Brain pericyte (primary cell): ENCODE data around the gene PCP4L1.
"Not testable (repeated sequence)": the region's sequence is repeated elsewhere in the genome, so short reads cannot be mapped to it uniquely, and the experiment has no call there.

Source experiments
- DNase-seq: peaks from one replicate; pipeline ENCODE4 v3.0.0-alpha.2; 2012; ENCODE audit warnings: low read depth, low spot score

The PCP4L1 gene

DNA sequence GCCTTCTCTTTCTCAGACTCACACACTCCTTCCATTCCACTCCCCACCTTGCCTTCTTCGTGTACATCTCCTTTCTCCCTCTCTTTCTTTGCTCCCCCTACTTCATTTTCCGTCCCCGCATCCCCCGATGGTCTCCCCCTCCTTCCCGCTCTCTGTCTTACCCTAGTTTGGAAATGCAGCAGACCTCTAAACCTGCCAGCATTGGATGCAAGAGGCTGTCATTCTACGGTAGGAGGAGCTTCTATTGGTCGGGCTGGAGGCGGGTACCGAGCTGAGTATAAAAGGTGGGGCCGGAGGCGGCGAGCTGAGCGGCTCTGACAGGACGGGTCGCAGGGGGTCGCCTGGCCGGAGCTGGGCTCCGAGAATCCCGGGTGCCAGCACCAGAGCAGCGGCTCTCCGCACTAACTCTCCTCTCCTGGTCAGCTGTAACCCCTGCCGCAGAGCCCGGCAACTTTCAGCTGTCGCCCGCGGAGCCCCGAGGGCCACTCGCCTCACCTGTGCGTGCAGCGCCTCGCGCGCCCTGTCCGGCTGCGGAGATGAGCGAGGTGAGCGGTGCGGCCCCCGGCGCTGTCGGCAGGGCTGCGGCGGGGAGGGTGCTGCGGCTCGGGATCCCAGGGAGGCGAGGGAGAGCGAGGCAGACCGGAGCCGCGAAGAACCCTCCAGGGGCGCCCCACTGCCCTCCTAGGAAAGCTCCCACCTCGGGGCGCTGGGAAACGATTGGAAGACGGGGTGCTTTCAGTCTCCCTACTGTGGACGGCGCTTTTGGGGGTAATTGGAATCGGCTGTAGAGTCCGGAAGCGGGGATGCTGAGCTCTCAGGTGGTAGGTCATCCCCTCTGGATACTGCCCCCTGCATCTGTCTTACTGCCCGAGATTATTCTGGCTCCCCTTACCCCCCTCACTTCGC is at the start of gene PCP4L1:
TSS of gene PCP4L1 (plus strand) at position 307 of the 906 bp plus-strand sequence. CDS start at position 537, 230 bp downstream.
- DNase-seq: peak; percentile 20

DNA sequence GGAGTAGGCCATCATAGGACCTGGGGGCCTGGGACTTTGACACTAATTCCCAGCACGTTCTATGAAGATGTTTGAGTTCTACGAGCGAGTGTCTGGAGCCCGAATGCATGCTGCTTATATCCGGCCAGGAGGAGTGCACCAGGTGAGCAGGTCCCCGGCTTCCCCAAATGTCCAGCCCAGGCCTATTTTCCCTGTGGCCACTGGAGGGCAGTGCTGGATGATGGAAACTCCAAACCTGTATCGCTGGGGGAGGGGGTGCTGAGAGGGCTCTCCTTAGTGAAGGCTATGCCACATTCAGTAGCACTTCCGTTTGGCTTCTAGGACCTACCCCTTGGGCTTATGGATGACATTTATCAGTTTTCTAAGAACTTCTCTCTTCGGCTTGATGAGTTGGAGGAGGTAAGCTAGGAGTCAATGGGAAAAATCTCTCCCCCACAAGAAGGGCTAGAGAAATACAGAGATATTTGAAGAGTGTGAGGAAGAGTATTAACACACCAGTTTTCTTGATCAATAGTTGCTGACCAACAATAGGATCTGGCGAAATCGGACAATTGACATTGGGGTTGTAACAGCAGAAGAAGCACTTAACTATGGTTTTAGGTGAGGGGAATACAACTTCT is 48.6 kb upstream of the PCP4L1 start:
- no peak for DNase-seq

DNA sequence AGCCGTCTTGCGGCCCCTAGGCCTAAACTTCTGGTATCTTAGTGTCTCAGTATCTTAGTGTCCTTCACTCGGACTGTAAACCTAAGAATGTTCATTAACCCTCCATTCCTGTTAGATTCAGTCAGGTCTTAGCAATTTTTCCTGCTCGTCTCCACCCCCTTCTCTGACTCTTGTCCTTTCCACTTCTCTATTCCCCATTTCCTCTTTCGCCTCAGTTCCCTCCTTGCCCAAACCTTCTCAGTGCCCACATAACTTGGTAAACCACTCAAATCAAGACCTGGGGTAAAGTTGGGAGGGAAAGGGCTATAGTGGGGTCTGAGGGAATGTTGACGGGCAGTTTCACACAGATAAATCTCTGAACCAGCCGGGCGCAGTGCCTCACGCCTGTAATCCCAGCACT is 44.2 kb upstream of the PCP4L1 start:
- DNase-seq: no peak

DNA sequence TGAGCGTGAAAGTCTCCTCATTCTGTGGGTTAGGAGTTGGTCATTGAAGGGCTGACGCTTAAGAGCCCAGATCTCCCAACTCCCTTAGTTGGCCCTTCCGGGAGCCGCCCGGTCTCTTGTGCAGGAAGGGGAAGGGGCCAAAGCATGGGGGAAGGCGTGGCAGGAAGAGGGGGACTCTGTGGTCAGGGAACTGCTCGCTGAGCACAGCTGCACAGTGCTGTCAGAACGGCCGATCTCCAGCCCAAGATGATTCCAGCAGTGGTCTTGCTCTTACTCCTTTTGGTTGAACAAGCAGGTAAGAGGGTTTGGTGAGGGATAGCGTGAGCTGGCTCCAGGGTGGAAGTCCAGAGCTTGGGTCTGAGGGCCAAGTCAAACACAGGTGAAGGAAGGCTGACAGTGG is 43.5 kb upstream of the PCP4L1 start, which contains the start of gene FCER1G:
TSS of gene FCER1G (plus strand) at position 220 of the 400 bp plus-strand sequence. CDS start at position 247, 27 bp downstream.
- DNase-seq: no peak

DNA sequence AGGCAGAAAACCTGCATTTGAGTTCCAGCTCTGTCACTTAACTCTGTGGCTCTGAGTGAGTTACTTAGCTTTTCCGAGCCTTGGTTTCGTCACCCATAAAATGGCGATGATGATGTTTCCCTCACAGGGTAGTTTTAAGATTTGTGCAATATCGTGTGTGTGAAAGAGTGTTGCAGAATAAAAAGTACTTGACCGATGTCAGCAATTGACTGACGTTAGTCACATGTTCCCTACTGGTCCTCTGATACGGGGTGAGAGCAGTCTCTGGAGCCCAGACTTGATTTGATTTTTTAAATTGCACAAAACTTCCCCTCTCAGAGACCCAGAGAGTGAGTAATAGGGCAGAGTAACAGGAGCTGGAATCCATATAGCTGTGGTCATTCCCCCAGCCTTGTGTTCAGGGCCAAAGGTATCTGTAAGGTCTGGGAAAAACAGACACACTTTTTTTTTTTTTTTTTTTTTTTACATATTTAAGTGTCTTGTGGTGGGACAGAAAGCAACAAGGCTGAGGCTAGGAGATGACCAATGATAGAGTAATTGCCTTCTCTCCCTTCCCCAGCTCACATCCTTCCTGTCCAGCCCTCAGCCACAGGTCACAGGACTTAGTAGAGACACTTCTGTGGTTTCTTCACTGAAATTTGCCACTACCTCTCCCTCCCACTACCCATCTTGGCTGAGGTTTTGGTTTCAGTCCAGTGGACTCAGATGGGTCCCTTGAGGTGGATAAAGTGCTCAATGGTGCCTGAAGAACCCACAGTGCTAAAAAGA is 41.4 kb upstream of the PCP4L1 start:
- DNase-seq: no peak

DNA sequence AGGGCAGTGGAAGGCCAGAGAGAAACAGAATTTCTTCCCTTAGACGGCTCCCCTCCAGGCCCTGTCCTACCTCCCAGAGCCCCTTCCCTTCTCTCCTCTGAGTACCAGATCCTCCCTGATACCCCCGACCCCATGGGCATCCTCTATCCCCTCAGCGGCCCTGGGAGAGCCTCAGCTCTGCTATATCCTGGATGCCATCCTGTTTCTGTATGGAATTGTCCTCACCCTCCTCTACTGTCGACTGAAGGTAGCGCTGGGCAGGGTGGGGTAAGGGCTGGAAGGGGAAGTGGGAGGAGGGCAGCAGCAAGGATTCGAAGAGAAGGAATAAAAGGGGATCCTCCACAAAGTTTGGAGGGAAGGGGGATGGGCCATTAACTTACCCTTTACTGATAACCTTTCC is 40.7 kb upstream of the PCP4L1 start:
- no peak for DNase-seq

DNA sequence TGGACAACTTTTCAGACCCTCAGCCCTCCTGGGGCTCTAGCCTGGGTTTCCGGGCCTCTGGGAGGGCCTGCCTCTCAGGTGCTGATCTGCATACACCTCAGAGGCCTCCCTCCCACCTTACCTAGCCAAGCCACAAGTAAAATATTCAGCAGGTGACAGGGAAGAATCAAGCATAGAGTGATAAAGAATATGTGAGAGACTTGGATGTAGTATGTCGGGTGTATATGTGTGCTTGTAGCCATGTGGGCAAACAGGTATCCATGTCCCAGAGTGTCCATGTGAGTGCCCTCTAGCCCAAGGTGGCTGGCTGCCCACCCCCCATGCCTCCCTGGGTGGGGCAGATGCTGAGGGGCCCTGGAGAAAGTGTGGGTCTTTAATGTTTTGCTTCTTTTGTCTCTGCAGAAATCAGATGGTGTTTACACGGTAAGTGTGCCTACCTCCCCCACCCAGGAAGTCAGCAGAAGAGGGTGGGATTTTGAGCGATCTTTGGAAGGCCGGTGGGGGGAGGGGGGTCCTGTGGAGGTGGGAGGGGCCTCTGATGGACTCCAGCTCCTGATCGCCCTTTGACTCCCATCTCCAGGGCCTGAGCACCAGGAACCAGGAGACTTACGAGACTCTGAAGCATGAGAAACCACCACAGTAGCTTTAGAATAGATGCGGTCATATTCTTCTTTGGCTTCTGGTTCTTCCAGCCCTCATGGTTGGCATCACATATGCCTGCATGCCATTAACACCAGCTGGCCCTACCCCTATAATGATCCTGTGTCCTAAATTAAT is 40.1 kb upstream of the PCP4L1 start:
- DNase-seq: no peak

DNA sequence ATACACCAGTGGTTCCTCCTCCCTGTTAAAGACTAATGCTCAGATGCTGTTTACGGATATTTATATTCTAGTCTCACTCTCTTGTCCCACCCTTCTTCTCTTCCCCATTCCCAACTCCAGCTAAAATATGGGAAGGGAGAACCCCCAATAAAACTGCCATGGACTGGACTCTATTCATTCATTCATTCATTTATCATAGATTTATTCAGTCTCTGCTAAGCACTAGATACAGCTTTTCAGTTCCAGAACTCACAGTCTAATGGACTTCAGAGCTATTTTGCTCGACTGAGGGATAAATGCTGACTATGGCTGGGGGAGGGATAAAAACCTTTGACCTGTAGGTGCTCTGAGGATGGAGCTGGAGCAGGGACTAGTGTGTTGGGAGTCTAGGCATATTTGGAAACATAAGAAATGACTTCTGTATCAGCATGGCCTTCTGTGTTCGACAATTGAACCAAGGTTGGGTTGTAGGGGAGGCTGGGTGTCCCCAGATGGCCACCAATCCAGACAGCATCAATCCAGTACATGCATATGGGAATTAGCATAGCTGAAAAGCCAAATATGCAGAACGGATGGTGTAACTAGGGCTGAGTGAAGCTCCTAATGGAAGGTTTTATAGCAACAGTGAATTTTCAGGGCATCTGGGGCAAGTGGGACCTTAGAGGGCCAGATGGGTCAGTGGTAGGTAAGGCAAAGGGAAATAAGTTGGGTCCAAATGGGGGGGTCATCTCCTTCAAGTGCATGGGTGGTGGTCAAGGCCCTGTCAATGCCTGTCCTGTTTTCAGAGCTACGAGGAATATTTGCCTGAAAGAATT is 39.3 kb upstream of the PCP4L1 start:
- no peak for DNase-seq

DNA sequence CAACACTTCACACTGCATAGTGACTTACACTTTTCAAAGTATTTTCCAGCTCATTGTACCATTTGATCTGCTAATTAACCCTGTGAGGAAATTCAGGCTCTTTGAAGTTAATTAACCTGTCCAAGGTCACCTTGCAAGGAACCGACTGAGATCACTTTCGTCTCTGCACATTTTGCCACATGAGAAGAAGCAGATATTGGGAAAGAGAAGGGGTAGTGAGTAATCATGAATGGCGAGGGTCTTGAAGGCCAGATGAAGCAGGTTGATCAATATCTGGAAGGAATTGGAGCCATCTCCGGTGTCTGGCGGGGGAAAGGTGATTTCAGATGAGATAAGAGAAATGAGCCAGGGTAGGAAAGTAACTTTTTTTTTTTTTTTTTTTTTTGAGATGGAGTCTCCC is 38.5 kb upstream of the PCP4L1 start:
- no peak for DNase-seq

DNA sequence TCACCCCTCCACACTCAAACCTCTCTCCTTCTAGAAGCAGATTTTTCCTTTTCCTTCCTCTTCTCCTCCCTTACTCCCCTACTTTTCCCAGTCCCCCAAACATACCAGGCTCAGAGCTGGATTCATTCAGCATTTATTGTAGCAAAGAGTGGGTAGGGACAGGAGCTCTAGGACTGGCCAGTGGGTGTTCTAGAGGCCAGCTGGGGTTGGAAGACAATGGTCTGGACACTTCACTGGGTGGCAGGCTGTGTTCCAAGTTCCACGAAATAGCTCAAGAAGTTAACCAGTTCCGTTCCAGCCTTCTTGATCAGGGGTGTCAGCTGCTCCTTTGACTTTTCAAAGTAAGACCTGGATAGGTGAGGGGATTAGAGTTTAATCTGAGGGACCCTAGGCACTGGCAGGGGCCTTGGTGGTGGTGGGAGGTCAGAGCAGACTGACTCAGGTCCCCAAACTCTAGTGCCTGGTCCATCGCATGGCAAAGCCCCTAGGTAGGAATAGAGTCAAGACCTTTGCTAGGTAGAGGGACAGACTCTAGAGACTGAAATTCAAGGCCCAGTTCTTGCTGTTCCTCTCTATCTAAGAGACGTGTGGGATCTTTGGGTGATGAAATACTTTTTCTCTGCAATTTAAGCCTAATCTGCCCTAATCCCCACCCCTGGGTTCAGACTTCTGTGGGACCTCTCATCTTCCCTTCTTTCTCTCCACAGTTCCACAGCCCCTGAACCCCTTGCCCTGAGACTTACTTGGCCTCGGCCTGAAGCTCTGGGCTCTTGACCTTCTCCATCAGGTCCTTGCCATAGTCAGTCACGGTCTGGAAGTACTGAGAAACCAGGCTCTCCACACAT is 36.1 kb upstream of the PCP4L1 start:
- no peak for DNase-seq

DNA sequence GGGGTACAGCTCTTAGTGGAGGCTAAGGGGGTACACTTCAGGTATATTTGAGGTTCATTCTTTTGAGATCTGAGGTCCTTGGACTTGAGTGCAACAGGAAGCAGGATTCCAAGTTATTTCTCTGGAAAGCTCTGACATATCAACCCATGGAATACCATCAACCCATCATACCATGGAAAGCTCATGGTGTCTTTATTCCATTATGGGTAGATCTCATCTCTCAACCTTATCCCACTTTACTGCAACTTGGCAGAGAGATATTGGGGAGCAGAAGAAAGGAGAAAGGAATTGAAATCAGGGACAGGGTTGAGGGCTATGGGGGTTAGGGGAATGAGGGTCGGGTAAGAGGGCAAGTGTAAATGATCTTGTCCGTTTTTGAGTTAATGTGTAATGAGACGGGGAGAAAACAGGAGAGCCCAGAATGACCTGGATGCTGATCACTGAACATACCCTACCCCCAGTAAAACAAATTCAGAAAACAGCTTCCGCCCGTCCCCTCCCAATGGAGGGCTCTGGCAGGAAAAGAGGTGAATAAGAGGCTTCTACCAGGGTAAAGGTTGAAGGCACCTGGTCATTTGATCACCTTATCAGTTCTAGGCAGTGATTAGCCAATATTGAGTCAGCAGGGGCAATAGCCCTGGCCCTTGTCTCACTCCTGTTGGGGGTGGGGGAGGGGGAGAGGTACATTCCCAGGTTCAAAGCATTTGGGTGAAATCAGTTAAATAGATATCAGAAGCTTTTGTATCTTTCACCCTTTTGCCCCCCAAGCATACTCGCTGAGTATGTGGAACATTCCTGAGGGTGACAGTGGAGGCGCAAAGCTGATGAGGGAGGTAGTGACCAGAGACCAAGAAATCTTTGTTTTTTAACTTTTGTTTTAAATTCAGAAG is 34.5 kb upstream of the PCP4L1 start:
- DNase-seq: no peak

DNA sequence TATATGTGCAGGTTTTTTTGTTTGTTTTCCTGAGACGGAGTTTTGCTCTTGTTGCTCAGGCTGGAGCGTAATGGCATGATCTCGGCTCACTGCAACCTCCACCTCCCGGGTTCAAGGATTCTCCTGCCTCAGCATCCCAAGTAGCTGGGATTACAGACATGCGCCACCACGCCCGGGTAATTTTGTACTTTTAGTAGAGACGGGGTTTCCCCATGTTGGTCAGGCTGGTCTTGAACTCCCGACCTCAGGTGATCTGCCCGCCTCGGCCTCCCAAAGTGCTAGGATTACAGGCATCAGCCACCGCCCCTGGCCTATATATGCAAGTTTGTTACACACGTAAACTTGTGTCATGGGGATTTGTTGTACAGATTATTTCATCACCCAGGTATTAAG is 33.9 kb upstream of the PCP4L1 start:
- DNase-seq: not testable (repeated sequence)

DNA sequence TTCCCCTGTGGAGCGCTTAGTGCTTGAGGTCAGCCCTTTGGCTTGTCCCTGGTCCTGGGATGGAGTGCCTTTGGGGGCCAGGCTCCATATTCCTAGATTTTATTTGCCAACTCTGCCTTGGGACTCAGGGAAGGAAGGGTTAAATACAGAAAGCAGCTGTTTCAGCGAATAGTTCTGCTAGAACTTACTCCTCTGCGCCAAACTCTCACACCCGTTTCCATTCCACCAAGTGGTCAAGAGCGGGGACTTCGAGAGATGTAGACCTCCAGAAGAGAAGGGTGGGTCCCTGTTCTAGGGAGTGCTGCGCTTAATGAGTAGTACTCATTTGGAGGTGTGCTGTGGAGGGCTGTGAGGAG is 33.4 kb upstream of the PCP4L1 start:
- no peak for DNase-seq

DNA sequence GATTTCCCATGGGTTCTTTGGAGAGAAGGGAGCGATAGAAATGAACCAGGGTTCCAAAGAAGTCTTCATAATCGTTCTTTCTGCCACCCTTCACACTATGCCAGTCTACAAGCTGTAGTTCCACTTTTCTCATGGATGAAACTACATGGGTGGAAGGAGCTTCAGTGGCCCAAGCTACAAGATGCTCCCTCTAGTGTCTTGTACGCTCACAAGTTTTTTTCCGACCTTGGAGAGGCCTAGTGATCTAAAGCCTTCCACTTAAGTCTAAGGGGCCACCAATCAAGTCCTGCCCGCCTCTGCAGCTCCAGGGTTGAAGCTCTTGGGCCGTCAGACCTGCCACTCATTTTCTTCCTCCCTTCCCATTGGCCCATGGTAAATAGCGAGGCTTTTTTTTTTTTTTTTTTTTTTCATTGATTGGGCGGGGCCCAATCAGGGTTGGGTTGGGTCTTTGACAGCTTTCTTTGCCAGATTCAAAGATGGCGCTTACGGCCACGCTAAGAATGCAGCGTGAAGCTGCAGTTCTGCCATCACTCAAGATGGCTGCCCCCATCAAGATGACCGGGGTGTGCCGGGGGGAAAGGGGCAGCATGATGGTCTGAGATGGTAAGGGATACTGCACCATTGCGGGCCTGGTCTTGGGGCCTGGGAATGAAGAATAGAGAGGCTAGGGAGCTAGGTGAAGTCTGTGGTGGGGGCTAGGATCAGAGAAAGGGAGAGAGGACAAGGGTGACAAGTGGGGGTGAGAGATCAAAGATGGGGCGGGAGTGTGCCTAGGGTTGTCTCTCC is 32.8 kb upstream of the PCP4L1 start, which contains the start of gene TOMM40L:
TSS of gene TOMM40L (plus strand) at position 527 of the 786 bp plus-strand sequence. CDS start 430 bp downstream, outside the sequence.
- DNase-seq: peak; percentile 98

DNA sequence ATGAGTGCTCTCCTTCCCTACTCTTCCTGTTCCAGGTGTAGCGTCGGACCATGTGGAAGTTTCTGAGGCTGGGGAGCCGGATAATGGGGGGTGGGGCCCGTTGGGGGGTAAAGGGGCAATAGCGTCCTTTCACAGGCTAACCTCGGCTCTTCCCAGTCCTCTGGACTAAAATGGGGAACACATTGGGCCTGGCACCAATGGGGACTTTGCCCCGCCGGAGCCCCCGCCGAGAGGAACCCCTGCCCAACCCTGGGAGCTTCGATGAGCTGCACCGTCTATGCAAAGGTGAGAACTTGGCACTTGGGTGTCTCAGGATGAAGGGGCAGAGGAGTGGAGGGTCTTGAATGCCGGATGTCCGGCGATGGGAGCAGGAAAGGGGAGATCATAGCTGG is 32.2 kb upstream of the PCP4L1 start:
- no peak for DNase-seq

DNA sequence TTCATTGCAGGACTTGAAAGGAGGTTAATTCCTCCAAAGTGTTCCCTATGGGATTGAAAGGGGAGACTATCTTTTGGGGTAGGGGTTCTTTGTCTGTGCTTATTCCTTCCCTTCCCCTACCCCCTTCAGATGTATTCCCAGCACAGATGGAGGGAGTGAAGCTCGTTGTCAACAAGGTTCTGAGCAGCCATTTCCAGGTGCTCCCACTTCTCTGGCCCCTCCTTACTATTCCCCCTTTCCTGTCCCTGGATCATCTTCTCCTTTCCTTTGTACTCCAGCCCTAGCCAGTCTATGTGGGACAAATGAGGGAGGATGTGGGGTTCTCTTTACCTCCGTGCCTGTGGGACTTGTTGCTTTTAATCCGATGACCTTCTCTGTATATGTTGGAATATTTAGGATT is 31.8 kb upstream of the PCP4L1 start:
- DNase-seq: no peak

DNA sequence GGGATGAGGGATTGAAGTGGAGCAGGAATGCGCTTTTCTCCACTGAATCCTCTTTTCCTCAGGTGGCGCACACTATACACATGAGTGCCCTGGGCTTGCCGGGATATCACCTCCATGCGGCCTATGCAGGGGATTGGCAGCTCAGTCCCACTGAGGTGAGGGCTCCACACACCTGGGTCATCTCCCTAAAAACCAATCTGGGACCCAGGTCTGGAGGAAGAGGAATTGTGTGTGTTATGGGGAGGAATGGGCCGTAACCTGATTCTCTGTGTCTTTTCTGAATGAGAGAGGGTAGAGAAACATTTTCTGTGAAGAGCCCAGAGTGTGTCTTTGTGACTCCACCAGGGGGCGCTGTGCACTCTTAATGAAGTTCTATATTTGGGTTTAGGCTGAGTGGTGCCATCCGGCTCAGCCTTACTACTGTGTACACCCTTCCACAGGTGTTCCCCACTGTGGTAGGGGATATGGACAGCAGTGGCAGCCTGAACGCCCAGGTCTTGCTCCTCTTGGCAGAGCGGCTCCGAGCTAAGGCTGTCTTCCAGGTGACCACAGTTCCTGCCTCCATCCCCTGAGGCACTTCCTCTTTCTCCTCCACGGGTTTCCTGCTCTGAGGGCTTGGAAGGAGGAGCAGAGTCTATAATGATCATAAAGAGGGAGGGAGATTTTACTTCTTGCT is 31.2 kb upstream of the PCP4L1 start:
- no peak for DNase-seq
